AG08396 (cell line): ENCODE measurements around the gene DMD.
"Not testable (repeated sequence)": the region's sequence is repeated elsewhere in the genome, so short reads cannot be mapped to it uniquely, and the experiment has no call there.

Source experiments
- DNase-seq: peaks from one replicate; pipeline ENCODE4 v3.0.0; 2012; ENCODE audit warnings: low spot score, mixed read lengths

Gene DMD

DNA sequence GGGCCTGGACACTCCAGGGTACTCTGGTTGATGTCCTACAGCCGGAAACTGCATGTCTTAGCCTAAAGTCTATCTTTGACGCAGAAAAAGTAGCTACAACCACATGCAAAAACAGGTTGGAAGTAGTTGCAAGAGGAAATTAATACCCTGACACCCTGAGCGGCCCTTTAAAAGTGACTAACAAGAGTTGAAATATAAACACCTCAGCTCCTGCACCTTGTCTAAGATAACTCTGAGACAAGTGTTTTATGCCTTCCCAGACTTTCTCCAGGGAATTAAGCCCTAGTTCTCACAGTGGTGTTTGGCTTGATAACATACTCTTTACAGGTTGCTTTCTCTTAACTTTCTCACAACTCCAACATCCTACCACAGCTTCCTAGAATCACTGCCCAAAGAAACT lies 943.1 kb downstream of the DMD start:
- DNase-seq, result no peak

DNA sequence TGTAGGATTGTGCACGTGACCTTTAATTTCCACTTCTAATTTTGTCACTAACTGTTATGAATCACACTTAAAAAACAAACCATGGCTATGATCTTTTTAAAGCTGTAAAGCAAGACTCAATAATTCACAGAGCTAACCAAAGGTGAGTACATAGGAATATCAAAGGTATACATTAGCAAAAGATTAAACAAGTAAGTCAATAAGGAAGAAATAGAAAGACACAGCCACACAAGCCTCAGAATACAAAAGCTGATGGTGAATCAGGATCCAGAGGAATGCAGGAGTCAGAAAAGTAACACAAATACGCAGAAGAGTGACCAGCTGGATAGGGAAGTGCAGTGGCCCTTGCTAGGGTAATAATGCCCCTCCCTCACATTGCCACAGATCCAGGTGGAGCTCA lies 943.6 kb downstream of the DMD start:
- no peak for DNase-seq

DNA sequence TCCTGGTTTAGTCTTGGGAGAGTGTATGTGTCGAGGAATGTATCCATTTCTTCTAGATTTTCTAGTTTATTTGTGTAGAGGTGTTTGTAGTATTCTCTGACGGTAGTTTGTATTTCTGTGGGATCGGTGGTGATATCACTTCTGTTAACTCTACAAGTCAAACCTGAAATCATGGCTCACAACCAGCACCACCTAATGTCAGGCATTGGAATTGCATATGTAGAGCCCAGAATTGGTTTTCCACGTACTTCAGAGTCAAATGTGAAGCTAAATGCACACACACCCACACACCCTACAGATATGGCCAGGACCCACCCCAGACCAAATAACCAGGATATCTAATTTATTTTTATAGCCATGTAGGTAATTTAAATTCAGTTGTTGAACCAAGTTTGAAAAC lies 964.7 kb downstream of the DMD start:
- not testable (repeated sequence) for DNase-seq

DNA sequence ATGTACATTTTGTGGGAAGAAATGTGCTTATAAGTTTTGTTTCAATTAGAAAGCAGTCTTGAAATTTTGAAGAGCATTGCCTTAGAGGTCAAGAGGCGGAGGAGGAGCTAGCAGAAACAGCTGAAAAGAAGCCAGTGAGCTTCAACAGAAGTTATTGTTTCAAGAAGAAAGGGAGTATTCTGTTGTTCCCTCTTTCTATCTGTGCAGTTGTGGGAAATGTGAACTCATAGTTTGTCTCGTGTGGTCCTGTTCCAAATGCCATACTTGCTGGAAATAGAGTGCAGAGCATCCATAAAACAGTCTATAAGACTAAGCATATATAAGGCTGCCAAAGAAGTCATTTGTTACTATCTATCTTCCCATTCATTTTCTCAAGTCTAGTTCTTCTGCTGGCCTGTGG lies 1015.7 kb downstream of the DMD start:
- DNase-seq, result no peak

DNA sequence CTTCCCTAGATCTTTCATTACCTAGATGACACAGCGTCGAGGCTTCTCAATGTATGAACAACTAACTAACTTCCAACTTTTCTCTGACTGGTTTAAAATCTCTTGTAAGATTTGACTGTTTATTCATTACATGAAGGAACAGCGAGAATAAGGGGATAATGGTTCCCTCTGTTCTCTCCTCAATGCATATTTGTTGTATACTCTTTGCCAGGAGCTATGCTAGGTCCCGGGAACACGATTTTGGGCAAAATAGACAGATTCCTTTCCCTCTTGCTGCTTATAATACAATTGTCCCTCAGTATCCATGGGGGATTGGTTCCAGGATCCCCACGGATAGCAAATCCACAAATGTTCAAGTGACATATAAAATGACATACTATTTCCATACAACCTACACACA lies 1020.0 kb downstream of the DMD start:
- DNase-seq, result no peak

DNA sequence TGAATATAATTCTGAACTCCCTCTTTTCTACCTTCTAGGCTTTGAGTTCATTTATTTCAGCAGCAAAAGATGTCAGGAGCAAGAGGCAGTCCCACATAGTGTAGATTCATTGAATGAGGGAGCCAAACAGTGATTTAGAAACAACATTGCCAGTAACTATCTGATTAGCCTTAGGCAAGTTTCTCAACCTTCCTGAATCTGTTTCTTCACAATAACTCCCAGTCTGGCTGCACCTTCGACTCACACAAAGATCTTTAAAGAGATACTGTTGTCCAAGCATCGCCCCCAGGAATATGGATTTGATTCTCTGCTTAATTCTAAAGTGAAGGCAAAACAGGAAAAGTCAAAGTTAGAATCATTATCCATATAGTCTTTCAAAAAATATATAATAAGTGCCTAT lies 1026.2 kb downstream of the DMD start:
- no peak for DNase-seq

DNA sequence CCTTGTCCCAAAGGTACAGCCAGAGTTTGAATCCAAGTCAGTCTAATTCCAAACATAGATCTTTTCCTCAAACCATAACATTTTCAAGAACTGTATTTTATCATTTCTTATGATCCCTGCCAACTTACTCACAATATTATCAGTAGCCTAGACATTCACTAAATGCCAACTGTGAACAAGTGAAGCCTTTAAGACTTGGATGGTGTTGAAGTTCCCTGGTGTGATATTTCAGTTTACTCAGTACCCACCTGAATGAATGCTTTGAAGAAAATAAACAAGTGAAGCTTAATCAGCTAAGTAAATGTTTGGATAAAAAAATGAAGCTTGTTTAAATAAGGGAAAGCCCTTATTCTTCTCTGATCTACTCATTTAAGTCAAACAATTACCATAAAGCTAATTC lies 1028.3 kb downstream of the DMD start:
- no peak for DNase-seq

DNA sequence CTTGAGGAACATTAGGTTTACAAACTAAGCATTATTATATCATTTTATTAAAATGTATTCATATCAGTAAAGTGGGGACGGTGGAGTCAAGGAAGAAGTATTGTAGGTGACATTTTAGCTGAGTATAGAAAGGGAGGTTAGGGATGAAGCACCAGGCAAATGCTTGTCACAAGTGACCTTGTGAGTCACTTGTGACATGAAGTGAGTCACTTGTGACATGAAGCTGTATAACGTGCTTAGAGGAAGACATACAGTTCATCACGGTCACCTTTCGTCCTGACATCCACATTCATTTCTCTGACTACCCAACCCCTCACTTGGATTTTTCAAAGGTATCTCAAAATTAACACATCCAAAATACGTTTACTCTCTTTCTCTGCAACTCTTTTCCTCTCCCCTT lies 1034.8 kb downstream of the DMD start:
- no peak for DNase-seq

DNA sequence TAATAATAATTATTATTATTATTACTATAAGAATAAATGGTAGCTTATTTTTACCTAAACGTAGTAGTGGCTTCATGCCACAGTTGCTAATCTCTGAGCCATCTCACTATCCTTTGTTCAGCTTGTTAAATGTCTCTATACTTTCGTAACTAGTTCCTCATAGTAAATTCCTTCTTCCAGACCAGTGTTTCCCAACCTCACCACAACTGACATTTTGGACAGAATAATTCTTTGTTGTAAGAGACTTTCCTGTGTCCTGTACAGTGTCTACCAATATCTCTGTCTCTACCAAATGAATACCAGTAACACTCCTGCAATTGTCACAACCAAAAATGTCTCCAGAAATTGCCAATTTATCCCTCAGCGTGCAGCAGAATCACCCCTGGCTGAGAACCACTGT lies 1040.9 kb downstream of the DMD start:
- DNase-seq, result no peak

DNA sequence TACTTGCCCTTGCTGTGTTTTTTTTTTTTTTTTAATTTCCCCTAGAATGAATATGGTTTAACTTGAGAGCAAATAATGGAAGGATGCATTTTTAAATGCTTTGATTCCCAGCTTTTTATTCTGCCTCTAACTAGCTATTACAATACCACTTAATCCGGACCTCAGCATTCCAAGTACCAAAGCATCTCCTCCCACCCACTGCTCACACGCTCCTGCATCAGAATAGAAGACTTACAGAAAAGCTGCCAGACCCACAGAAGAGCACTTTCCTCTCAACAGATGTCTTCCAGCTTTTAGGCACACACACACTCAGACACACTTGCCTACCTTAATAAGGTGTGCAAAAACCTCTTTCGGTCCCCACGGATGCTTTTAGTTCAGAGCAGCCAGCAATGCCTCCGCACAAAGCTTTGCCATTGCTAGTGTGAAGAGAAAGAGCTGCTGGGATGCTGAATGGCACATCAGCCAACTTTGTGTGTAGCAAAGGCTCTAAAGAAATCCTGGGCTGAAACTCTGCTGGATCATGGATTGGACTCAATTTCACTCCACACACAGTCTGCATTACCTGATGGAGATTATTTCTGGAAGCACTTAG lies 1056.2 kb downstream of the DMD start:
- DNase-seq, result no peak

DNA sequence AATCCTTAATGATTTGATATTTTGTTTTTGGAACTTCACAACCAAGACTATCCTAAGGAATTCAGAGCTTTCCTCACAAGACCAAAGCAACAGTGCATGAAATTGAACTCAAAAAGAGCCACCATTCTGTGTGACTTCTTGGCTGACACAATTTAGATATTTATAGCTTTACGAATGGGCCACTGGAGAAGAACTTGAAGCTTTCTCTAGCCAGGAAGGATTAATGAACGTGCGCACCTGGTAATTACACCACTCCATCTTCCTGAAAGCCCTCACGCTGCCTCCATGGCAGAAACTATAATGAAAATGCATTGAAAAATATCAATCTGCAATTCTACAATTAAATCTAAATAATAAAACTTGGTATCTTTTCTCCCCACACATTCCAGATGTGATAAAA lies 1057.8 kb downstream of the DMD start:
- DNase-seq, result no peak

DNA sequence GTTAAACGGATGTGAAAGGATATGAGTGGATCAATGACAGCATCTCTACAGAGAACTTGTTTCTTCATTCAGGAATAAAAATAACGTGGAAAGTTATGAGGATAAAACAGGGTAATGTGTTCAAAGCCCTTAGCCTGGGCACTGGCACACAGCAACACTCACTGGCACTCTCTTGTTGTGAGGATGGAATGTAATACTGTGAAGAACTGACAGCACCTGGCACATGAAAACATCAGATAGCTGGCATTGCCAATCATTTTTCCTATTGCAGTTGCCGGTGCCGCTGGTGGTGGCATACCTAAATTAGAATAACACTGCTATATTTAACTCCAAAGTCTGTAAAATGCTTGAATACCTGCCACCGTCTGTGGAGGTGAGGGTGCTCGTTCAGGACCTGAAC lies 1061.2 kb downstream of the DMD start:
- DNase-seq, result no peak

DNA sequence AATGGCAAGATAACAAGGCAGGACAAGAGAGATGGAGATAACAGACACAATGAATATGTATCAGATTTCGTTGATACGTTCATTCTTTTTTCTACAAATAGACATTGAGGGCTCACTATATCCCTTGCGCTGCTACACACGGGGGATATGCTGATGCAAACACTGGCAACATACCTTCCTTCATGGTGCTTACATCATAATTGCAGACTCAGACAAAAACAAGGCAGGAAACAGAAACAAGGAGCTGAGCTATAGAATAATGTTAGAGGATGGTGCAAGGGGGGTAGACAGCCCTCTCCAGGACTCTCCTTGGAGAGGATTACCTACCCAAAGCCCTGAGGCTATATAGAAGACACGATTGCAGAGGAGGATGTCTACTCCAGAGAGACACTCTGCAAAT lies 1069.5 kb downstream of the DMD start:
- DNase-seq, result no peak

DNA sequence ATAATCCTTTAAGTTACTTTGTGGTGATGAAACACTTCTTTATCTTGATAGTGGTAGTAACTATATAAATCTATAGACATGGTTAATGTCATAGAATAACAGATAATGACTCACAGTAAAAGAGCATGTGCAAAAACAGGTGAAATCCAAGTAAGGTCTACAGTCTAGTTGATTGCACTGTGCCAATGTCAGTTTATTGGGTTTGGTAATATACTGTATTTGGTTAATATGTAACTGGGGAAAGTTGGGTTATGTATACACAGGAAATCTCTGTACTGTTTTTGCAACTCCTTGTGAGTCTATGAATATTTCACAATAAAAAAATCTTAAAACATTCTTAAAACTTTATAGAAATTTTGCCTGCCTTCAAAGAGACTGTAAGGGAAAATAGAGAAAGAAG lies 1071.9 kb downstream of the DMD start:
- DNase-seq, result no peak

DNA sequence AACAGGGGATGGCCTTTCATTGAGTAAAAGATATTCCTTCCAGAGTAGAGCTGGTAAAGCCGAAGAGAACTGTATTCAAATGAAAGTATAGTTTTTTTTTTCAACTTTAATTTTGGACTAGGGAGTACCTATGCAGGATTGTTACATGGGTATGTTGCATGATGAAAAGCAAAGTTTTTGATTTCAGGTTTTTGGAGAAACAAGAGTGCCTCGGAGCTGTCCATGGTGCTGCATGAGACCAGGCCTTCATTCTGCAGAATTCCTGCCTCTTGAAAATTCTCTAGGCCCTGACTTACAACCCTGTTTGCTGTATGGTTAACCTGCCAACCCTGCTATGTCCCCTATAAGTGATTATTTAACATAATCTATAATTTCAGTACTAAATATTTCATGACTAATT lies 1073.8 kb downstream of the DMD start:
- no peak for DNase-seq

DNA sequence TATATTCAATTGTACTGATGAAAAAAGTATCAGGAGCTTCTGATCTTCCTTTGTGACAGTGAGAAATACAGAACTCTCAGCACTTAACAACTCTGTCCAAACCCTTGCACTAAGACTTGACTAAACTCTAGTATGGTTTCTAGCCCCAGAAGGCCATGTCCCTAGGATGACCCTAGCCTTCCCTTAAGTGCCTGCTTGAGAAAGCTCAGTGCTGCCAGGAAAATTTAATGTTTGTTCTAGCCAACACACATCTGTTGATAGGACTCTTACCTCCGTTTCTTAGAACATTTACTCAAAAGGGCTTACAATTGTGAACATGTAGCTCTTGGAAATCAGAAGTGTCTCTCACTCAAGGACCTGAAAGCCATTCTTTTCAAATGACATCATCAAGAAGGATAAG lies 1084.4 kb downstream of the DMD start:
- DNase-seq, result no peak

DNA sequence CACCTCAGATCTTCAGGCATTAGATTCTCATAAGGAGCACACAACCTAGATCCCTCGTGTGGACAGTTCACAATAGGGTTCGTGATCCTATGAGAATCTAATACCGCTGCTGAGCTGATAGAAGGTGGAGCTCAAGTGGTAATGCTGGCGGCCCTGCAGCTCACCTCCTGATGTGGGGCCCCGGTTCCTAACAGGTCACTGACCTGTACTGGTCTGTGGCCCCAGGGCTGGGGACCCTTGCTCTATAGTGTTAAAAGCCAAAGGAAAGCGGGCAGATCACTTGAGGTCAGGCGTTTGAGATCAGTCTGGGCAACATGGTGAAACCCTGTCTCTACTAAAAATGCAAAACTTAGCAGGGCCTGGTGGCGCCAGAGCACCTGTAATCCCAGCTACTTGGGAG lies 1092.5 kb downstream of the DMD start:
- no peak for DNase-seq

DNA sequence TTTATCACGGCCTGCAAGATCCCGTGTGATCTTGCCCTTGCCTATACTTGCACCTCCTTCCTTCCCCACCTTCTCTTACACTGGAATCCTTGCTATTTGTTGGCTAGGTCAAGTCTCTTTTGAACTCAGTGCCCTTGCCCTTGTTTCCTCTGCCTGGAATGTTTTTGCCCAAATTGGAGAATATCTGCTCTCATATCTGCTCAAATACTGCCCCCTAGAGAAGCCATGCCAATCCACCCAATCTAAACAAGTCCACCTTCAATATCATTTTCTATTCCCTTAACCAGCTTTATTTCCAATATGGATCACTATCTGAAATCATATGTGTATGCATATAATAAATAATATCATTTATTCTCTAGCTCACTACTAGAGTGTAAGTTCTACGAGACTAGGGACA lies 1095.3 kb downstream of the DMD start:
- DNase-seq, result no peak

DNA sequence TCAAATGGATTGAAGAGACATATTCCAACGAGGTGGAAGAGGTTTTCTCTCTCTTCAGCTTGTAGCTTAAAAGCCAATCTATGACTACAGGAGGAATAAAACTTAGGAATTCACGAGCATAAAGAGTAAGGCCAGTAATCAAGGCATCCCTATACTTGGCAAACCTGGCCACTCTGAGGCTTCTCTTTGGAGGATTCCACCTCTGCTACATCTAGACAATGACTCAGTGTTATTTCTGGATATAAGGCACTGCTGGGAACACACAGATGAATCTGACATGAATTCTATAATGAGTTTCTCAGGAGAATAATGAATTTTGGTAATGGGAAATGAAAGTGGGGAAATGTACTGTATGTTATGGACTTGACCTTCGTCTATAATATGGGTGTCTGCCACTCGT lies 1123.7 kb downstream of the DMD start:
- DNase-seq, result no peak

DNA sequence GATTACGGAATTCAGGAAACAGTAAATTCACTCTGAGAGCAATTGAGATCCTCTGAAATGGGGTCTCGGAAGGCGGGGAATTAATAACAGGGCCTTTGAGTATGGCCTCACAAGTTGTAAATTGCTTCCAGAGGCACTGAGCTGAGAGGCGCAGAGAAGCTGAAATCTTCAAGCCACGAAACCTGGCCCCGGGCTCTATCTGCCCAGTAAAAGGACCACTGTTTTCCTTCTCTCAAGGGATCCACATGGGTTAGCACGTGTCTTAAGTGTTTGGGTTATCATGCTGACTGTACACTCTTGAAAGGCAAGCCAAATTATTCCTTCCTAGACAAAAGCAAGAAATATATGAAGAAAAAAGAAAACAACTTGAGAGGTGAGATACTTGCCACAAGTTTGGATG lies 1126.6 kb downstream of the DMD start:
- DNase-seq, result no peak

DNA sequence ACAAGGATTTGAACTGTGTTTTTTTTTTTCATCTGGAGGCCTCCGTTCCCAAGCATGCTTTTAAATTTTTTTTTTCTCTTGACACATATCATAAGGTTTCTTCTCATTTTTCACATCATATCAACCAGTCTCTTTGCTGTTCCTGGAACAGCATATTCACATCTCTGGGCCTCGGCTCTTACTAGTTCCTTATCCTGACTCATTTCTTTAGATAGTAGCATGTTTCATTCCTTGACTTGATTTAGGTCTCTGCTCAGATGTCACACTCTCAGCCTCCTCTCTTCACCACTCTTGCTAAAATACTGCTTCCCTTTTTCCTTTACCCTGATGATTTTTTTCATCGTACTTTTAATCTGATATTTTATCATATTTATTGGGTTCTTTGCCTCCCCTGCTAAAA lies 1163.1 kb downstream of the DMD start:
- no peak for DNase-seq

DNA sequence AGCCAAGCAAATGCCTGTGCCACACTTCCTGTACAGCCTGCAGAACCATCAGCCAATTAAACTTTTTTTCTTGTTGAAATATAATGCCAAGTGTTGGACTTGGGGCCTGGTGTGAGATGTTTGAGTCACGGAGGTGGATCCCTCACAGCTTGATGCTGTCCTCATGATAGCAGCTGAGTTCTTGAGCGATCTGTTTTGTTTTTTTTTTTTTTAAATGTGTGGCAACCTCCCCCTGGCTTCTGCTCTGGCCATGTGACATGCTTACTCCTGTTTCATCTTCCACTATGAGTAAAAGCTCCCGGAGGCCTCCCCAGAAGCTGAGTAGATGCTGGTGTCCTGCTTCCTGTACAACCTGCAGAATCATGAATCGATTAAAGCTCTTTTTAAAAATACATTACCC lies 1166.2 kb downstream of the DMD start:
- no peak for DNase-seq

DNA sequence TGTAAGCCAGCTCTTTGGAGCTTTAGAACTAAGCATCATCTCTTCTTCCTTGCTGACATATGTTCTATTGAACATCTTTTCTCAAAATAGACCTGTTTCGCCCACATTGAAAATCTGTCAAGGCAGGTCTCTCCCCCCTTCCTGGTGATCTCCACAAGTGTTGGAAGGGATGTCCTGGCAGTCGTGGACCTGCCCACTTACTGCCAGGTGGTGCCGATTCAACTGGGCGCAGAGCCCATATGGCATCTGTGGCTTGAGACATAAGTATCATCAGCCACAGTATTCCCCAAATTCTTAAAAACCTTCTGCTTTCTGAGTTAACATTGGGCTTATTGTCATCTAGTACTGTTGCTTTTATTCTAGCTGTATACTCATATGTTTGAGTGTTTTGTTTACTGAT lies 1170.2 kb downstream of the DMD start:
- no peak for DNase-seq

DNA sequence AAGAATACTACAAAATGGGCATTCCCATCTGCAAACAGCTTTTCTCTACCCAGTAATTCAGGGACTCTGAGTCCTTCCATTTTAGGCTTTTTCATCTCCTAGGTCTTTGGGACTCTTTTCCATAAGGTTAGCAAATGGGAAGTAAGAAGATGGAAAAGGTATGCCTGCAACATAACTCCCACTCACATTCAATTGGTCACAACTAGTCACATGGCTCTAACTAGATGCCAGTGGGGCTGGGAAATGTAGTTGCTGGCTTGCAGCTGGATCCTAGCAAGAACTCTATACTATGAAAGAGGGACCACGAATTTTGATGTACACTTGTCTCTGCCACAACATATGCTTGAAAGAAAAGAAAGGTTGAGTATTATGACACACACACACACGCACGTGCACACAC lies 1184.6 kb downstream of the DMD start:
- no peak for DNase-seq

DNA sequence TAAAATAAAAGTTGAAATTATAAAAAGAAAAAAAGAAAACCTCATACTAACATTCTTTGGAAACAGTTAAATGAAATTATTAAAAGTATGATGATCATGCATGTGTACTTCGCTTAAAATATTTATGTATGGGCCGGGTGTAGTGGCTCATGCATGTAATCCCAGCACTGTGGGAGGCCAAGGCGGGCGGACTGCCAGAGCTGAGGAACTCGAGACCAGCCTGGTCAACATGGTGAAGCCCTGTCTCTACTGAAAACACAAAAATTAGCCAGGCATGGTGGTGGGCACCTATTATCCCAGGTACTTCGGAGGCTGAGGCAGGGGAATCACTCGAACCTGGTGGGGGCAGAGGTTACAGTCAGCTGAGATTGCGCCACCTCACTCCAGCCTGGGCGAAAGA lies 1187.3 kb downstream of the DMD start:
- DNase-seq, result no peak
